Fibroblast of lung (primary cell): ENCODE measurements around the gene ITM2C.

Experiments used
- EZH2 ChIP-seq: IDR thresholded peaks from 2 replicates; pipeline ENCODE4 v1.5.1; 2012; ENCODE audit warnings: low read length, control low read depth, mild to moderate bottlenecking; ENCODE audit errors: missing control alignments
- TF ChIP-seq, protein P1 (sequence below), 2 donors: IDR thresholded peaks in 1 of 2; conservative IDR thresholded peaks in 1 of 2; 1 replicate in 1 of 2; 2 replicates in 1 of 2; pipeline ENCODE4 v1.5.1; 2011 to 2012; ENCODE audit warnings: low read length in 2 of 2, control low read depth in 1 of 2, inconsistent platforms in 1 of 2, low read depth in 1 of 2, mild to moderate bottlenecking in 1 of 2

GRCh38 chr2:230893338-230893737 is 28.6 kb downstream of the ITM2C start:
- TF ChIP-seq, protein P1, sequence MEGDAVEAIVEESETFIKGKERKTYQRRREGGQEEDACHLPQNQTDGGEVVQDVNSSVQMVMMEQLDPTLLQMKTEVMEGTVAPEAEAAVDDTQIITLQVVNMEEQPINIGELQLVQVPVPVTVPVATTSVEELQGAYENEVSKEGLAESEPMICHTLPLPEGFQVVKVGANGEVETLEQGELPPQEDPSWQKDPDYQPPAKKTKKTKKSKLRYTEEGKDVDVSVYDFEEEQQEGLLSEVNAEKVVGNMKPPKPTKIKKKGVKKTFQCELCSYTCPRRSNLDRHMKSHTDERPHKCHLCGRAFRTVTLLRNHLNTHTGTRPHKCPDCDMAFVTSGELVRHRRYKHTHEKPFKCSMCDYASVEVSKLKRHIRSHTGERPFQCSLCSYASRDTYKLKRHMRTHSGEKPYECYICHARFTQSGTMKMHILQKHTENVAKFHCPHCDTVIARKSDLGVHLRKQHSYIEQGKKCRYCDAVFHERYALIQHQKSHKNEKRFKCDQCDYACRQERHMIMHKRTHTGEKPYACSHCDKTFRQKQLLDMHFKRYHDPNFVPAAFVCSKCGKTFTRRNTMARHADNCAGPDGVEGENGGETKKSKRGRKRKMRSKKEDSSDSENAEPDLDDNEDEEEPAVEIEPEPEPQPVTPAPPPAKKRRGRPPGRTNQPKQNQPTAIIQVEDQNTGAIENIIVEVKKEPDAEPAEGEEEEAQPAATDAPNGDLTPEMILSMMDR (conservative IDR thresholded peaks at IDR 0.05 in 1 of 2, IDR thresholded peaks at IDR 0.05 in 1 of 2; ENCODE audit: low read depth in 1 of 2, low read length in 2 of 2): no peak
- TF ChIP-seq EZH2: no peak
